ENCODE data around the gene TOM1.
"Not testable (repeated sequence)": the region's sequence is repeated elsewhere in the genome, so short reads cannot be mapped to it uniquely, and the experiment has no call there.

TOM1 gene

DNA sequence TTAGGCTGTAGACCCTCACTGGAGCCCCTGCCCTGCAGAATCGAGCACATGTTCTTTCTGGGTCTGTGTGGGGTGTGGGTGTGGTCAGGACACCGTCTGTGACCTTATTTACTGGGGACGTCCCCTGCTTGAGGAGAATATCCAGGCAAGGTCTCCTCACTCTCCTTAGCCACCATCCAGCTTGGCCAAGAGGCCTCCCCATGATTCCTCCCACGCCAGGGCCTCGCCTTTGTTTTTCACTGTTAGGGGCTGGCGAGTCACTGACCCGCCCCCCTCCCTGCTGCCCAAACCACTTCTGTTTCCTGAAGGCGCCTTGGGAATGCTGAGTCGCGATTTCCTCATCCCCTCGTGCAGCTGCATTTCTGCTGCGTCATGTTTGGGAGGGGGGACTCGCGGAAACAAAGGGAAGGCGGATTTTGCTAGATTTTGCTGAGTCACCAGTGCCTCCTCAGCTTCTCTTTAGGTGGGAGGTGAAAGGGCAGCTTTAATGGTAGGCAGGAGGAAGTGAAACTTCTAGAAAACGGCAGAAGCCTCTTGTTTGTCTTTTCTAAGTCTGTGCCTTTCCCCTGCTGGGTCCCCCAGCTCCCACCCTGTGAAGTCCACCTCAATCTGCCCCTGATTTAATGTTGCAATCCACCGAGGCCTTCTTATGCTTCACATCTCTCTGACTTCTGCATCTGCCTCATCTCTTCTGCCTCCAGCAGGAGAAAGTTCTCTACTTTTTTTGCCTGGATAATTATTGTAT is 77.2 kb downstream of the TOM1 start:
- no peak for DNase-seq

DNA sequence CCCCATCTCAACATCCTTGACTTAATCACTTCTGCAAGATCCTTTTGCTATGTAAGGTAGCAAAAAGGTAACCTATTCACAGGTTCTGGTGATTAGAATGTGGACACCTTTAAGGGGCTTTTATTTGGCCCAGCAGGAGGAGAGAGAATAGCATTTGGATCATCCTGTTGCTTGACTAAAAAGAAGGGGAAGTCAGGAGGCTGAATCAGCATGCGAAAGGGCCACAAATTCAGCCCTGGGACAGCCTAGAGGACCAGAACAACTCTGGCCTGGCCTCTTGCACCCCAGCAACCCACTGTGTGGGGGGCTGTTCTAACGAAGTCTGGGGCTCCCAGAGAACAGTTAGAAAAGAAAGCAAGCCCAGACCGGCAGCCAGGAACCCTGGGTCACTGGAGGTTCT is 78.0 kb downstream of the TOM1 start:
- DNase-seq: no peak

- DNase-seq: no peak
Observed at GRCh38 chr22:35378621-35379020, 78.9 kb downstream of the TOM1 start.

- no peak for DNase-seq
Observed at GRCh38 chr22:35379146-35379993, 79.7 kb downstream of the TOM1 start.

- no peak for DNase-seq
Observed at GRCh38 chr22:35380013-35380412, 80.3 kb downstream of the TOM1 start.

DNA sequence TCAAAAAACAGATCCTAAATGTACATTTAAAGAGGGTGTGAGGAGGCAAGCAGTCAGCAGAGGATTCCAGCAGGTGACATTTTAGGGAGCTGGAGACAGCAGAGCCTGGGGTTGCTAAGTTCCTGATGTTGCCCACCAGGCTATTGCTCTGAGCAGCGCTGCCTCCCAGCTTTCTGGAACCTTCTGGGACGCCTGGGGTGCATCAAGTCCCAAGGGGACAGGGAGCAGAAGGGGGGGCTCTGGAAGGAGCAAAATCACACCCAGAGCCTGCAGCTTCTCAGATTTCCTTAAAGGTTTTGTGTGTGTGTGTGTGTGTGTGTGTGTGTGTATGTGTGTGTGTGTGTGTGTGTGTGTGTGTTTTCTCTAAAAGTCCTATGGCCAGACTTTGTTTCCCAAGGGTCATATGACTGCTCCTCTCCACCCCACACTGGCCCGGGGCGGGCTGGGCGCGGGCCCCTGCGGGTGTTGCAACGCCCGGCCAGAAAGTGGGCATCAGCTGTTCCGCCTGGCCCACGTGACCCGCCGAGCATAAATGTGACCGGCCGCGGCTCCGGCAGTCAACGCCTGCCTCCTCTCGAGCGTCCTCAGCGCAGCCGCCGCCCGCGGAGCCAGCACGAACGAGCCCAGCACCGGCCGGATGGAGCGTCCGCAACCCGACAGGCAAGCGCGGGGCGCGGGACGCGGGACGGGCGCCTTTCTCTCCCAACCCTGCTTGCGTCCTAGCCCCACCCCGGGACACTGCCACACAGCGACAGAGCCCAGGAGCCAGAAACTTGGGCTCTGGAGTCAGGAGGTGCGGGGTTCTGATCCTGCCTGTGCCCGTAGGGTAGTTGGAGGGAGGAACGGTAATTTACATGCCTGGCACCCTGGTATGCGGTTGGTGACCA is 81.1 kb downstream of the TOM1 start, which contains the start of gene HMOX1:
TSS of gene HMOX1 (plus strand) at position 560 of the 887 bp plus-strand sequence. CDS start at position 638, 78 bp downstream.
- DNase-seq: peak in 1 of 2 experiments; percentile 23

- DNase-seq: no peak
Observed at GRCh38 chr22:35381424-35382009, 81.8 kb downstream of the TOM1 start.

DNA sequence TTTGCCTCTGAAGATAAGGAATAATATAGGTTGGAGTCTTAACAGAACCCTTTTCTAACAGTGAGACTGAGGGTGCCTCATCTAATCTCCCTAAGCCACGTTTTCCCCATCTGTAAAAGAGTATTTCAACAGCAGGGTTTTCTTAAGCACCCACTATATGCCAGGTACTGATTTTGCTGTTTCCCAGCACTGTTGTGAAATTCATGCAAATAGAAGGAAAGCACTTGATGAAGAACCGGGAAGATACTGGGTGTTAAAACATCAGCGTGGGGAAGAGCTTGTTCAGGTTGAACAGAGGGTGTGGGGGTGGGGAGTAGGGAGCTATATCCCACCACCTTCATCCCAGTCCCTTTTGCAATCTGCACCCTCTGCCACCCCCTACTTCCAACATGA is 84.0 kb downstream of the TOM1 start:
- no peak for DNase-seq

GRCh38 chr22:35384527-35384926 is 84.8 kb downstream of the TOM1 start:
- DNase-seq: no peak

GRCh38 chr22:35384975-35385588 is 85.4 kb downstream of the TOM1 start:
- no peak for DNase-seq

- no peak for DNase-seq
Observed at GRCh38 chr22:35386670-35387288, 87.1 kb downstream of the TOM1 start.

DNA sequence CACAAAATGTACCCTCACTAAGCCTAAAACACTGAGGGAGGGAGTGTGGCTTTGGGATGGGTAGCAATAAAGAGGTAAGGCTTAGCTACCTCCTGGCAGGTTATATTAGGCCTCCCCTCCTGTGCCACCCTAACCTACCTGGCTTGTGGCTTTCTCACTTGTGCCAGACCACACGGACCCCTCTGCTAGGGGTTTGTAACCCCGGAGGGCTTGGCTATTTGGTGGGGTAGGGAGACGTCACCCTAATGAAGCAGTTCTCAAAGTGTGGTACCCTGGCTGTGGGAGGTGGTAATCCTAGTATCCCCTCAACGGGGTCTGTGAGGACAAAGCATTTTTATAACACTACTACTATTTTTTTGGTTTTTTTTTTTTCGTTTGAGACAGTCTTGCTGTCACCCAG is 91.2 kb downstream of the TOM1 start:
- DNase-seq: no peak

DNA sequence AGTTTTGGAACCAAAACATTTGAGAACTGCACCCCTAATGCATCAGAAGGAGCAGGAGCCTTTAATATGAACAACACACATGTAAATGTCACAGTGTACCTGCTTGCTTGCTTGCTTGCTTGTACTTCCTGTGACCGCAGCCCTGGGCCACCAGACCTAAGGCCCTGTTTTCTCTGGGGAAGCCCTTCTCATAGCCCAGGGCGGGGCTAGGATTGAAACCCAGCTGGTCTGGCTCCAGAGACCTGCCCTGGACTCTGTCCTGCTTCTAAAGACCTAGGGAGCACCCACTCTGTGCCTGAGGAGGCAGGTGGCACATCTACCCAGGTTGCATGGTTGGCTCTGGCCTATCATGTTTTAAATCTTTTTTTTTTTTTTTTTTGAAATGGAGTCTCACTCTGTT is 92.7 kb downstream of the TOM1 start:
- DNase-seq: no peak

- no peak for DNase-seq
Observed at GRCh38 chr22:35393116-35394010, 93.7 kb downstream of the TOM1 start.

- DNase-seq: no peak
Observed at GRCh38 chr22:35394011-35394312, 94.3 kb downstream of the TOM1 start.

DNA sequence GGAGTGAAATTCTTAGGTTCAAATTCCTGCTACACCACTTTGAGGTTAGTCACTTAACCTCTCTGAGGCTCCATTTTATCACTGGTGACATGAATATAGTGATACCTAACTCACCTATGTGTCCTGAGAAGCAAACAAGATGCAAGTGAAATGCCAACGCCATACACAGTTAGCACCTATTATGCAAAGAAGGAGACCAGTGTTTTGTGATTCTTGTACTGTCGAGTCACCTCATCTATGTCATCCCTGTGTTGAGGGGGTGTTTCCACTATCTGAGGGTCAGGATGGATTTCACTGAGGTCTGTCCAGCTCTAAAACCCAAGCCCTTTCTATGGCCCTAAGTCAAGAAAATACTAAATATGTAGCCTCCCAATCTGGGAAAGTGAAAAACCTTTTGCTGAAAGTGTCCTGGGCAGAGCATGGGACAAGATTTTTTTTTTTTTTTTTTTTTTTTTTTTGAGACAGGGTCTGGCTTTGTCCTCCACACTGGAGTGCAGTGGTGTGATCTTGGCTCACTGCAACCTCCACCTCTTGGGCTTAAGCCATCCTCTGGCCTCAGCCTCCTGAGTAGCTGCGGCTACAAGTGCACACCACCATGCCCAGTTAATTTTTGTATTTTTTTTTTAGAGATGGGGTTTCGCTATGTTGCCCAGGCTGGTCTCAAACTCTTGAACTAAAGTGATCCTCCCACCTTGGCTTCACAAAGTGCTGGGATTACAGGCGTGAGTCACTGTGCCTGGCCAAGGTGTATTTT is 95.3 kb downstream of the TOM1 start:
- DNase-seq: no peak

- DNase-seq: not testable (repeated sequence)
Observed at GRCh38 chr22:35396622-35397021, 96.9 kb downstream of the TOM1 start.

- no peak for DNase-seq
Observed at GRCh38 chr22:35397095-35397904, 97.6 kb downstream of the TOM1 start.
